Gastroesophageal sphincter (tissue), 4 donors: Measurements from ENCODE around the gene DISP2. TPM values are rescaled to one million over a fixed set of nuclear protein-coding genes. Genes with fewer than 3 reads are reported as not detected.
A peak's percentile ranks its signal among the peaks of the same experiment; 100 is the strongest.

Source experiments
- ATAC-seq: fragments of 150-250 bp; one replicate; pipeline ENCODE4 v1.9.1; 2016; ENCODE audit warnings: mild to moderate bottlenecking, moderate library complexity
- H3K27ac ChIP-seq, 4 donors: fragments of 200-600 bp; sonication (generic) in 3 of 4; 1 replicate in 3 of 4; 2 replicates in 1 of 4; pipeline ENCODE4 v1.5.1; 2016 to 2019
- H3K27me3 ChIP-seq: fragments of 200-600 bp; sonication (generic); one replicate; pipeline ENCODE4 v1.5.1; 2019
- H3K36me3 ChIP-seq, 2 donors: fragments of 200-600 bp; sonication (generic); one replicate each; pipeline ENCODE4 v1.5.1; 2019; ENCODE audit warnings: control low read depth in 1 of 2
- H3K4me1 ChIP-seq, 3 donors: fragments of 200-600 bp; sonication (generic); 1 replicate in 2 of 3; 2 replicates in 1 of 3; pipeline ENCODE4 v1.5.1; 2016 to 2019; ENCODE audit warnings: control low read depth in 2 of 3
- H3K4me3 ChIP-seq, 2 donors: fragments of 200-600 bp; sonication (generic); one replicate each; pipeline ENCODE4 v1.5.1; 2019; ENCODE audit warnings: mild to moderate bottlenecking in 1 of 2, moderate library complexity in 1 of 2
- H3K9me3 ChIP-seq, 3 donors: fragments of 200-600 bp; sonication (generic); one replicate each; pipeline ENCODE4 v1.5.1; 2017 to 2019; ENCODE audit warnings: control low read depth in 2 of 3
- CTCF ChIP-seq, 4 experiments: fragments of 200-600 bp in 2 of 4; fragments of 450-650 bp in 2 of 4; sonication (generic) in 1 of 4; IDR thresholded peaks; one replicate each; pipeline ENCODE4 v1.5.1; 2017 to 2019; ENCODE audit warnings: antibody characterized with exemption in 4 of 4, mild to moderate bottlenecking in 2 of 4, moderate library complexity in 2 of 4
- EP300 ChIP-seq: sonication (generic); formaldehyde crosslinking; IDR thresholded peaks from one replicate; pipeline ENCODE4 v1.6.1; 2017; ENCODE audit warnings: antibody characterized with exemption, mild to moderate bottlenecking
- POLR2A ChIP-seq, 2 donors: fragments of 450-650 bp; IDR thresholded peaks; one replicate each; pipeline ENCODE4 v1.6.1; 2017; ENCODE audit warnings: antibody characterized with exemption in 2 of 2, mild to moderate bottlenecking in 2 of 2, moderate library complexity in 1 of 2
- POLR2AphosphoS5 ChIP-seq: sonication (generic); formaldehyde crosslinking; IDR thresholded peaks from one replicate; pipeline ENCODE4 v1.6.1; 2017; ENCODE audit warnings: antibody characterized with exemption
- WGBS, 2 donors: methylation state at CpG; one replicate each; pipeline ENCODE4 v1.1.5; 2018; ENCODE audit warnings: low coverage in 1 of 2; 5-methylcytosine and 5-hydroxymethylcytosine counted together
- total RNA-seq, 4 donors: library from RNA; depleted of rRNA; stranded (reverse); fragments of >200 nt; gene quantifications; one replicate each; pipeline ENCODE4 v1.1.0, GENCODE V29; 2016

DISP2 gene
- total RNA-seq, 4 donors from 2014 or later: 0.07 to 0.19 (median 0.15) TPM

GRCh38 chr15:40358471-40359353 lies 693 bp downstream of the DISP2 start:
- Histone ChIP-seq H3K27me3 (peaks cover 11% of the 10 kb centered on the region), H3K4me3 (peak overlapping the region; percentile 20 to 50), H3K27ac (peak overlapping the region in 1 of 4 donors; percentile 27), H3K36me3 (no peaks in the 10 kb centered on the region), H3K4me1 (peaks cover 4 to 30% (median 8%) of the 10 kb centered on the region in 3 donors), H3K9me3 (no peaks in the 10 kb centered on the region)
- 18 to 67% methylated on average over 1 to 10 of the region's 31 CpGs for WGBS, 2 donors
- no peak for ATAC-seq
- TF ChIP-seq POLR2A (IDR thresholded peaks at IDR 0.05) (no peak), EP300 (no peak), POLR2AphosphoS5 (no peak), CTCF (IDR thresholded peaks at IDR 0.05) (no peak)

- Histone ChIP-seq H3K4me3 (no peak overlapping the region), H3K9me3 (no peaks in the 10 kb centered on the region), H3K4me1 (peaks cover 4 to 20% (median 8%) of the 10 kb centered on the region in 3 donors), H3K27ac (no peak overlapping the region), H3K27me3 (peaks cover 11% of the 10 kb centered on the region), H3K36me3 (no peaks in the 10 kb centered on the region)
- 83 to 90% methylated on average over 2 of the region's 4 CpGs for WGBS, 2 donors
- TF ChIP-seq POLR2AphosphoS5: no peak
- no peak for TF ChIP-seq POLR2A (IDR thresholded peaks at IDR 0.05)
- TF ChIP-seq EP300: no peak
- no peak for TF ChIP-seq CTCF (IDR thresholded peaks at IDR 0.05)
- ATAC-seq: no peak
These were observed 2.0 kb downstream of the DISP2 start for GRCh38 chr15:40360015-40360414.

GRCh38 chr15:40361640-40362039 lies 3.6 kb downstream of the DISP2 start:
- Histone ChIP-seq H3K27me3 (peaks cover 11% of the 10 kb centered on the region), H3K4me1 (peaks cover 4 to 23% (median 8%) of the 10 kb centered on the region in 3 donors), H3K36me3 (no peaks in the 10 kb centered on the region), H3K4me3 (no peak overlapping the region), H3K9me3 (no peaks in the 10 kb centered on the region), H3K27ac (no peak overlapping the region)
- 75% methylated on average over 1 of the region's 2 CpGs; no CpG with 5 or more reads in 1 of the 2 donors for WGBS, 2 donors
- TF ChIP-seq EP300: no peak
- ATAC-seq: no peak

- H3K27me3 ChIP-seq: peaks cover 8% of the 10 kb centered on the region
- H3K9me3 ChIP-seq: no peaks in the 10 kb centered on the region
- ATAC-seq: no peak
- peaks cover under 1 to 27% (median under 1%) of the 10 kb centered on the region in 3 donors for H3K4me1 ChIP-seq
- no peak overlapping the region for H3K27ac ChIP-seq
- WGBS, 2 donors: no CpG with 5 or more reads among the region's 8 CpGs
- H3K36me3 ChIP-seq: no peaks in the 10 kb centered on the region
- TF ChIP-seq EP300 (no peak), POLR2A (IDR thresholded peaks at IDR 0.05) (no peak), CTCF (IDR thresholded peaks at IDR 0.05) (no peak)
- no peak overlapping the region for H3K4me3 ChIP-seq
These were observed 5.6 kb downstream of the DISP2 start for GRCh38 chr15:40363611-40364010.

GRCh38 chr15:40364251-40364650 lies 6.2 kb downstream of the DISP2 start:
- Histone ChIP-seq H3K4me3 (no peak overlapping the region), H3K9me3 (no peaks in the 10 kb centered on the region), H3K27ac (no peak overlapping the region), H3K36me3 (no peaks in the 10 kb centered on the region), H3K4me1 (peaks cover 0 to 23% (median 0%) of the 10 kb centered on the region in 3 donors), H3K27me3 (peaks cover 1% of the 10 kb centered on the region)
- TF ChIP-seq EP300 (no peak), POLR2A (IDR thresholded peaks at IDR 0.05) (no peak), CTCF (IDR thresholded peaks at IDR 0.05) (no peak), POLR2AphosphoS5 (no peak)
- ATAC-seq: no peak
- WGBS, 2 donors: 53% methylated on average over 3 of the region's 6 CpGs; no CpG with 5 or more reads in 1 of the 2 donors
